Bronchial epithelial cell (primary cell): ENCODE results near the gene IL1RN. TPM values are rescaled to one million over a fixed set of nuclear protein-coding genes. Genes with fewer than 3 reads are reported as not detected.

Source experiments
- DNase-seq: peaks from one replicate; pipeline ENCODE4 v3.0.0-alpha.2; 2010; ENCODE audit warnings: low read depth
- FAIRE-seq: peaks from 2 replicates; lab custom pipeline; 2011; peaks lifted over from hg19 to GRCh38; lab: Jason Lieb, UNC
- H3K27me3 ChIP-seq: 2 replicates; pipeline ENCODE4 v1.5.1; 2011; ENCODE audit warnings: low read length; ENCODE audit not compliant: control insufficient read depth, insufficient read depth
- H3K36me3 ChIP-seq: 2 replicates; pipeline ENCODE4 v1.5.1; 2011; ENCODE audit warnings: low read length; ENCODE audit not compliant: control insufficient read depth, insufficient read depth
- H3K4me3 ChIP-seq: 2 replicates; pipeline ENCODE4 v1.5.1; 2011; ENCODE audit warnings: mild to moderate bottlenecking, low read depth, low read length, control low read depth
- CTCF ChIP-seq: IDR thresholded peaks from 2 replicates; pipeline ENCODE4 v1.5.1; 2011; ENCODE audit warnings: mild to moderate bottlenecking, moderate library complexity, low read length, control low read depth, inconsistent platforms; ENCODE audit not compliant: insufficient read depth, severe bottlenecking
- total RNA-seq: library from RNA; depleted of rRNA; stranded (reverse); fragments of >200 nt; gene quantifications from 2 replicates; pipeline ENCODE4 v1.2.1, GENCODE V29; 2014

IL1RN gene
- total RNA-seq, 1 donor from 2014 or later: 71.9 TPM

- Histone ChIP-seq H3K36me3 (peaks cover 3% of the 10 kb centered on the region), H3K4me3 (no peak overlapping the region), H3K27me3 (no peaks in the 10 kb centered on the region)
- no peak for TF ChIP-seq CTCF
- FAIRE-seq (peak; percentile 18), DNase-seq (peak; percentile 80)
These were observed 37.0 kb downstream of the IL1RN start for GRCh38 chr2:113164215-113164929.

- Histone ChIP-seq H3K36me3 (peaks cover 3% of the 10 kb centered on the region), H3K27me3 (no peaks in the 10 kb centered on the region), H3K4me3 (no peak overlapping the region)
- FAIRE-seq (no peak), DNase-seq (no peak)
- TF ChIP-seq CTCF: no peak
These were observed 37.7 kb downstream of the IL1RN start for GRCh38 chr2:113164930-113165585.

- no peak overlapping the region for H3K4me3 ChIP-seq
- TF ChIP-seq CTCF: no peak
- FAIRE-seq: no peak
- H3K27me3 ChIP-seq: no peaks in the 10 kb centered on the region
- peaks cover 3% of the 10 kb centered on the region for H3K36me3 ChIP-seq
- DNase-seq: no peak
These were observed 38.8 kb downstream of the IL1RN start for GRCh38 chr2:113166187-113166645.

- Histone ChIP-seq H3K36me3 (peaks cover 3% of the 10 kb centered on the region), H3K4me3 (no peak overlapping the region), H3K27me3 (no peaks in the 10 kb centered on the region)
- no peak for TF ChIP-seq CTCF
- DNase-seq (no peak), FAIRE-seq (no peak)
These were observed 39.9 kb downstream of the IL1RN start for GRCh38 chr2:113167115-113167932.

GRCh38 chr2:113167962-113168340 lies 40.6 kb downstream of the IL1RN start:
- H3K4me3 ChIP-seq: no peak overlapping the region
- H3K27me3 ChIP-seq: no peaks in the 10 kb centered on the region
- no peak for TF ChIP-seq CTCF
- no peak for DNase-seq
- H3K36me3 ChIP-seq: peaks cover 3% of the 10 kb centered on the region
- FAIRE-seq: no peak
